ENCODE results near the gene TANGO6.
A peak's percentile ranks its signal among the peaks of the same experiment; 100 is the strongest.
"Not testable (repeated sequence)": the region's sequence is repeated elsewhere in the genome, so short reads cannot be mapped to it uniquely, and the experiment has no call there.

TANGO6 gene

GRCh38 chr16:69057400-69058378 is 214.4 kb downstream of the TANGO6 start:
- DNase-seq (ENCODE audit: low read depth), result peak; percentile 82

GRCh38 chr16:69063491-69063890 is 220.2 kb downstream of the TANGO6 start:
- not testable (repeated sequence) for DNase-seq (ENCODE audit: low read depth)

GRCh38 chr16:69064124-69064763 is 220.9 kb downstream of the TANGO6 start:
- peak; percentile 68 for DNase-seq (ENCODE audit: low read depth)

- DNase-seq (ENCODE audit: low read depth), result no peak
These were observed 221.5 kb downstream of the TANGO6 start for GRCh38 chr16:69064764-69065313.

- no peak for DNase-seq (ENCODE audit: low read depth)
These were observed 226.2 kb downstream of the TANGO6 start for GRCh38 chr16:69069504-69069903.

GRCh38 chr16:69071036-69071435 is 227.7 kb downstream of the TANGO6 start:
- DNase-seq (ENCODE audit: low read depth), result no peak

GRCh38 chr16:69072640-69072974 is 229.3 kb downstream of the TANGO6 start:
- DNase-seq (ENCODE audit: low read depth), result no peak

- DNase-seq (ENCODE audit: low read depth), result peak; percentile 70
These were observed 229.9 kb downstream of the TANGO6 start for GRCh38 chr16:69073181-69073702.

GRCh38 chr16:69077251-69077650 is 233.9 kb downstream of the TANGO6 start:
- DNase-seq (ENCODE audit: low read depth), result peak; percentile 47

- DNase-seq (ENCODE audit: low read depth), result no peak
These were observed 234.7 kb downstream of the TANGO6 start for GRCh38 chr16:69078073-69078472.

GRCh38 chr16:69079697-69080096 is 236.4 kb downstream of the TANGO6 start:
- DNase-seq (ENCODE audit: low read depth), result no peak

- DNase-seq (ENCODE audit: low read depth), result no peak
These were observed 240.1 kb downstream of the TANGO6 start for GRCh38 chr16:69083306-69083941.

GRCh38 chr16:69084289-69084688 is 241.0 kb downstream of the TANGO6 start:
- no peak for DNase-seq (ENCODE audit: low read depth)

- no peak for DNase-seq (ENCODE audit: low read depth)
These were observed 241.8 kb downstream of the TANGO6 start for GRCh38 chr16:69085032-69085695.

- no peak for DNase-seq (ENCODE audit: low read depth)
These were observed 243.8 kb downstream of the TANGO6 start for GRCh38 chr16:69087161-69087581.

- no peak for DNase-seq (ENCODE audit: low read depth)
These were observed 245.4 kb downstream of the TANGO6 start for GRCh38 chr16:69088684-69089083.

GRCh38 chr16:69089091-69089910 is 246.0 kb downstream of the TANGO6 start:
- DNase-seq (ENCODE audit: low read depth), result no peak

- no peak for DNase-seq (ENCODE audit: low read depth)
These were observed 250.6 kb downstream of the TANGO6 start for GRCh38 chr16:69093974-69094373.

- DNase-seq (ENCODE audit: low read depth), result no peak
These were observed 251.2 kb downstream of the TANGO6 start for GRCh38 chr16:69094501-69094900.

GRCh38 chr16:69095193-69095592 is 251.9 kb downstream of the TANGO6 start:
- DNase-seq (ENCODE audit: low read depth), result no peak

Data from fibroblast of gingiva (primary cell).